Stomach (tissue), 4 donors: ENCODE measurements around the gene FAM163B.

Experiments used
- POLR2A ChIP-seq, 4 donors: fragments of 450-650 bp; IDR thresholded peaks; one replicate each; pipeline ENCODE4 v1.6.1; 2016; ENCODE audit warnings: antibody characterized with exemption in 4 of 4, control low read depth in 2 of 4, mild to moderate bottlenecking in 1 of 4, moderate library complexity in 1 of 4
- POLR2AphosphoS5 ChIP-seq, 3 donors: sonication (generic); formaldehyde crosslinking; IDR thresholded peaks; one replicate each; pipeline ENCODE4 v1.6.1; 2016; ENCODE audit warnings: antibody characterized with exemption in 3 of 3
- TF ChIP-seq, protein P1 (sequence below), 7 experiments: fragments of 450-650 bp in 4 of 7; fragments of 200-600 bp in 3 of 7; sonication (generic) in 3 of 7; IDR thresholded peaks; one replicate each; pipeline ENCODE4 v1.5.1; 2016 to 2019; ENCODE audit warnings: antibody characterized with exemption in 7 of 7, control low read depth in 2 of 7, mild to moderate bottlenecking in 1 of 7

DNA sequence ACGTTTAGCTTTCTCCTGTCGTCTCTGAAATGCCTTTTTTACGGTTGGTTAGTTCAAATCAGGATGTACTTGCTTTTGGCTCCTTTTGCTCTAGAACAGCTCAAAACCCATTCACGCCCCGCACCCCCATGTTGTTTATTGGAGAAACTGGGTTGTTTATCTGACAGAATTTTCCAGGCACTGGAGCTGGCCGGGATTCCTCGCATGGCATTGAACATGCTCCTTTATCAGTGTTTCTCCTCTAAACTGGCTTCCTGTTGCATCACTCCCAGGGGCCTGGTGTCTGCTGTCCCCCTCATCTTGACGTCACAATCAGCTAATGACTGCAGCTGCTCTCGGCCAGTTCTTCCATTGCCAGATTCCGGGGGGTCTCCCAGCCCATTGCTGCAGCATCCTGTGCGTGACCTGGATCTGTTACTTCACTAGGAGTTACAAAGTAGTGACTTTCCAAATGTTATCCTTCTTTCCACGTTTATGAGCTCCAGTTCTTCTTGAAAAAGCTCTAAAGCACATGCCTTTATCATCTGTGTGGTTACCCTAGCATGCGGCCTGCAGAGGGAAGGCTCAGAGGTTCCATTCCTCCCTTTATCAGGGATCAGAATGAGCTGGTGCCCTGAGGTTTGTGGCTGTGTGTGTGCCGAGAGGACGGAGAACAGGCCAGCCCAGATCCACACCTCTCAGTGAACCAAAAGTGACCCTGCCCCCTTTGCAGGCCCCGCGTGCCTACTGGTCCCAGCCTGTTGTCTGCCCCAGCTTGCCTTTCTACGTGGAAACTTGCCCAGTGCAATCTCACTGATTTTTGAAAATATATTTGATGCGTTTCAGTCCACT lies 27.5 kb downstream of the FAM163B start:
- TF ChIP-seq, protein P1, sequence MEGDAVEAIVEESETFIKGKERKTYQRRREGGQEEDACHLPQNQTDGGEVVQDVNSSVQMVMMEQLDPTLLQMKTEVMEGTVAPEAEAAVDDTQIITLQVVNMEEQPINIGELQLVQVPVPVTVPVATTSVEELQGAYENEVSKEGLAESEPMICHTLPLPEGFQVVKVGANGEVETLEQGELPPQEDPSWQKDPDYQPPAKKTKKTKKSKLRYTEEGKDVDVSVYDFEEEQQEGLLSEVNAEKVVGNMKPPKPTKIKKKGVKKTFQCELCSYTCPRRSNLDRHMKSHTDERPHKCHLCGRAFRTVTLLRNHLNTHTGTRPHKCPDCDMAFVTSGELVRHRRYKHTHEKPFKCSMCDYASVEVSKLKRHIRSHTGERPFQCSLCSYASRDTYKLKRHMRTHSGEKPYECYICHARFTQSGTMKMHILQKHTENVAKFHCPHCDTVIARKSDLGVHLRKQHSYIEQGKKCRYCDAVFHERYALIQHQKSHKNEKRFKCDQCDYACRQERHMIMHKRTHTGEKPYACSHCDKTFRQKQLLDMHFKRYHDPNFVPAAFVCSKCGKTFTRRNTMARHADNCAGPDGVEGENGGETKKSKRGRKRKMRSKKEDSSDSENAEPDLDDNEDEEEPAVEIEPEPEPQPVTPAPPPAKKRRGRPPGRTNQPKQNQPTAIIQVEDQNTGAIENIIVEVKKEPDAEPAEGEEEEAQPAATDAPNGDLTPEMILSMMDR (IDR thresholded peaks at IDR 0.05), result no peak
- TF ChIP-seq POLR2A (IDR thresholded peaks at IDR 0.05), result no peak
- TF ChIP-seq POLR2AphosphoS5 (IDR thresholded peaks at IDR 0.05), result no peak
